ENCODE results near the gene KIF11. TPM values are rescaled to one million over a fixed set of nuclear protein-coding genes. Genes with fewer than 3 reads are reported as not detected.
"Not testable (repeated sequence)": the region's sequence is repeated elsewhere in the genome, so short reads cannot be mapped to it uniquely, and the experiment has no call there.

KIF11 gene
- total RNA-seq, 1 donor from 2014 or later, result 19.4 TPM

- no peak for TF ChIP-seq CTCF (IDR thresholded peaks at IDR 0.05; ENCODE audit: unreplicated experiment)
- Mint-ChIP-seq H3K4me1 (no peaks in the 10 kb centered on the region), H3K36me3 (peaks cover 45% of the 10 kb centered on the region), H3K27ac (no peak overlapping the region), H3K9me3 (peaks cover 4% of the 10 kb centered on the region), H3K27me3 (ENCODE audit: low read depth) (no peaks in the 10 kb centered on the region), H3K4me3 (no peak overlapping the region)
- DNase-seq (ENCODE audit: low spot score in 2 of 2, unreplicated experiment in 2 of 2), result no peak
Observed at GRCh38 chr10:92627845-92628480, 35.0 kb downstream of the KIF11 start.

GRCh38 chr10:92629945-92630344 lies 37.0 kb downstream of the KIF11 start:
- no peak for TF ChIP-seq CTCF (IDR thresholded peaks at IDR 0.05; ENCODE audit: unreplicated experiment)
- DNase-seq (ENCODE audit: low spot score in 2 of 2, unreplicated experiment in 2 of 2), result no peak
- H3K27me3 Mint-ChIP-seq (ENCODE audit: low read depth), result no peaks in the 10 kb centered on the region
- H3K27ac Mint-ChIP-seq, result no peak overlapping the region
- peaks cover 4% of the 10 kb centered on the region for H3K9me3 Mint-ChIP-seq
- no peak overlapping the region for H3K4me3 Mint-ChIP-seq
- H3K36me3 Mint-ChIP-seq, result peaks cover 35% of the 10 kb centered on the region
- H3K4me1 Mint-ChIP-seq, result no peaks in the 10 kb centered on the region

- no peak overlapping the region for H3K27ac Mint-ChIP-seq
- TF ChIP-seq CTCF (IDR thresholded peaks at IDR 0.05; ENCODE audit: unreplicated experiment), result no peak
- no peaks in the 10 kb centered on the region for H3K4me1 Mint-ChIP-seq
- no peak overlapping the region for H3K4me3 Mint-ChIP-seq
- DNase-seq (ENCODE audit: low spot score in 2 of 2, unreplicated experiment in 2 of 2), result no peak
- peaks cover 31% of the 10 kb centered on the region for H3K36me3 Mint-ChIP-seq
- peaks cover 5% of the 10 kb centered on the region for H3K9me3 Mint-ChIP-seq
- no peaks in the 10 kb centered on the region for H3K27me3 Mint-ChIP-seq (ENCODE audit: low read depth)
Observed at GRCh38 chr10:92638037-92638436, 45.1 kb downstream of the KIF11 start.

GRCh38 chr10:92640107-92640506 lies 47.2 kb downstream of the KIF11 start:
- peaks cover 28% of the 10 kb centered on the region for H3K36me3 Mint-ChIP-seq
- no peak for TF ChIP-seq CTCF (IDR thresholded peaks at IDR 0.05; ENCODE audit: unreplicated experiment)
- H3K9me3 Mint-ChIP-seq, result peaks cover 5% of the 10 kb centered on the region
- no peak for DNase-seq (ENCODE audit: low spot score in 2 of 2, unreplicated experiment in 2 of 2)
- no peaks in the 10 kb centered on the region for H3K27me3 Mint-ChIP-seq (ENCODE audit: low read depth)
- no peak overlapping the region for H3K4me3 Mint-ChIP-seq
- no peak overlapping the region for H3K27ac Mint-ChIP-seq
- H3K4me1 Mint-ChIP-seq, result peaks cover 4% of the 10 kb centered on the region

GRCh38 chr10:92641492-92641891 lies 48.6 kb downstream of the KIF11 start:
- Mint-ChIP-seq H3K27ac (no peak overlapping the region), H3K36me3 (peaks cover 26% of the 10 kb centered on the region), H3K9me3 (peaks cover 5% of the 10 kb centered on the region), H3K4me1 (peaks cover 4% of the 10 kb centered on the region), H3K4me3 (no peak overlapping the region), H3K27me3 (ENCODE audit: low read depth) (no peaks in the 10 kb centered on the region)
- TF ChIP-seq CTCF (IDR thresholded peaks at IDR 0.05; ENCODE audit: unreplicated experiment), result no peak
- no peak for DNase-seq (ENCODE audit: low spot score in 2 of 2, unreplicated experiment in 2 of 2)

GRCh38 chr10:92644921-92645320 lies 52.0 kb downstream of the KIF11 start:
- no peak for DNase-seq (ENCODE audit: low spot score in 2 of 2, unreplicated experiment in 2 of 2)
- Mint-ChIP-seq H3K27me3 (ENCODE audit: low read depth) (no peaks in the 10 kb centered on the region), H3K9me3 (peaks cover 5% of the 10 kb centered on the region), H3K4me3 (no peak overlapping the region), H3K4me1 (peaks cover 4% of the 10 kb centered on the region), H3K36me3 (peaks cover 25% of the 10 kb centered on the region), H3K27ac (no peak overlapping the region)
- TF ChIP-seq CTCF (IDR thresholded peaks at IDR 0.05; ENCODE audit: unreplicated experiment), result no peak

GRCh38 chr10:92650864-92651263 lies 57.9 kb downstream of the KIF11 start:
- not testable (repeated sequence) for DNase-seq (ENCODE audit: low spot score in 2 of 2, unreplicated experiment in 2 of 2); H3K27me3 Mint-ChIP-seq (ENCODE audit: low read depth); H3K4me3 Mint-ChIP-seq; H3K4me1 Mint-ChIP-seq; H3K9me3 Mint-ChIP-seq; H3K27ac Mint-ChIP-seq
- peaks cover 30% of the 10 kb centered on the region for H3K36me3 Mint-ChIP-seq
